Heart left ventricle (tissue), 16 donors: ENCODE results near the gene OR6M1. TPM values are rescaled to one million over a fixed set of nuclear protein-coding genes. Genes with fewer than 3 reads are reported as not detected.

Experiments used
- ATAC-seq, 4 donors: fragments of 200-7000 bp; cut with Tn5 transposase; one replicate each; pipeline ENCODE4 v1.9.1; 2020 to 2022; ENCODE audit warnings: moderate library complexity in 4 of 4, mild to moderate bottlenecking in 3 of 4, moderate number of reproducible peaks in 1 of 4
- DNase-seq, 5 donors: peaks; one replicate each; pipeline ENCODE4 v3.0.0-alpha.2; 2020
- H3K27ac ChIP-seq, 12 donors: fragments of 200-600 bp; sonication (generic) in 4 of 12; one replicate each; pipeline versions ENCODE4 v1.5.0 to v1.8.0; 2016 to 2022; ENCODE audit warnings: mild to moderate bottlenecking in 2 of 12
- H3K27me3 ChIP-seq, 9 donors: fragments of 200-600 bp; sonication (generic) in 2 of 9; one replicate each; pipeline versions ENCODE4 v1.5.1 to v1.8.0; 2016 to 2022; ENCODE audit warnings: mild to moderate bottlenecking in 3 of 9
- H3K36me3 ChIP-seq, 9 donors: fragments of 200-600 bp; sonication (generic) in 2 of 9; one replicate each; pipeline versions ENCODE4 v1.5.0 to v1.8.0; 2018 to 2022; ENCODE audit warnings: mild to moderate bottlenecking in 2 of 9
- H3K4me1 ChIP-seq, 12 donors: fragments of 200-600 bp; sonication (generic) in 4 of 12; one replicate each; pipeline versions ENCODE4 v1.5.0 to v1.8.0; 2016 to 2022; ENCODE audit warnings: mild to moderate bottlenecking in 3 of 12
- H3K4me3 ChIP-seq, 12 donors: fragments of 200-600 bp; sonication (generic) in 4 of 12; one replicate each; pipeline versions ENCODE4 v1.5.0 to v1.8.0; 2017 to 2022; ENCODE audit warnings: mild to moderate bottlenecking in 9 of 12, moderate library complexity in 4 of 12
- H3K9me3 ChIP-seq, 12 donors: fragments of 200-600 bp; sonication (generic) in 4 of 12; one replicate each; pipeline versions ENCODE4 v1.5.0 to v1.8.0; 2016 to 2022; ENCODE audit warnings: mild to moderate bottlenecking in 1 of 12
- POLR2A ChIP-seq, 2 donors: fragments of 450-650 bp; IDR thresholded peaks; one replicate each; pipeline ENCODE4 v1.6.1; 2017; ENCODE audit warnings: antibody characterized with exemption in 2 of 2, mild to moderate bottlenecking in 2 of 2, moderate library complexity in 2 of 2
- WGBS, 4 donors: extraction: QIAGEN DNeasy Blood & Tissue Kit in 2 of 4; methylation state at CpG; one replicate each; pipeline versions ENCODE4 v1.1.5 to v1.1.7; 2013 to 2018; 5-methylcytosine and 5-hydroxymethylcytosine counted together
- intact Hi-C, 10 donors: fragments of 100-400 bp; cut with DNase I; formaldehyde crosslinking; loops; one replicate each; pipeline versions ENCODE4 v1.11.1 to v1.14.2; 2022
- polyA plus RNA-seq, 2 donors: library from polyadenylated mRNA; stranded (reverse); fragments of 200-250 nt; gene quantifications; one replicate each; pipeline ENCODE4 v1.2.3, GENCODE V29; 2013
- total RNA-seq, 9 donors: library from RNA; depleted of rRNA in 2 of 9; stranded (reverse); fragments of >200 nt in 2 of 9; fragmentation: NEBNext Ultra II Directional in 3 of 9; extraction: Animal tissue kit (Norgen Biotek cat#: 25700) in 3 of 9; gene quantifications; one replicate each; pipeline versions ENCODE4 v1.1.0 to v1.2.4, GENCODE V29; 2016 to 2023
- TF ChIP-seq, protein P1 (sequence below), 12 donors: fragments of 200-600 bp; sonication (generic) in 4 of 12; IDR thresholded peaks; one replicate each; pipeline versions ENCODE4 v1.5.0 to v1.8.0; 2018 to 2022; ENCODE audit warnings: antibody characterized with exemption in 12 of 12, mild to moderate bottlenecking in 5 of 12
- donor health status: ischemic (EF 13 %, LVEDD 7.1; RV severe dilation, severe dysfunction).
- donor health status: healthy with polysubstance abuse.
- donor health status: DM: no; HTN: yes; CAD: no.
- donor health status: DM: no; HTN: no; CAD: no.
- donor health status: ischemic (EF 25% LVEDD 6.9; RV normal size, moderate dysfunction).
- donor health status: ischemic (EF 25% LVEDD 5.7; RV mildly dilated, moderate dysfunction).
- donor health status: healthy.
- donor health status: DM: yes; HTN: yes; CAD: no.
- donor health status: ischemic (EF 35%, LVEDD 5.7; RV mildly dilated, moderate dysfunction).
- donor health status: nonischemic (EF 11% LVEDD 7.7; RV severe dilation, severe dysfunction).
- donor health status: DM: yes; HTN: yes; CAD: no.
- donor health status: PGD.
- donor health status: ischemic (EF 29% LVEDD 5.4; RV normal size, mild dysfunction).
- donor health status: nonischemic (EF 23%, LVEDD 6.1; RV moderate dilation, normal function).

OR6M1 gene
- total and polyA plus RNA-seq, 11 donors = not detected

- WGBS, 4 donors = 72 to 78% (median 74%) methylated on average over 3 of the region's 3 CpGs
- ATAC-seq = no peak
- no peaks in the 10 kb centered on the region for H3K4me1 ChIP-seq
- no peak for TF ChIP-seq POLR2A (IDR thresholded peaks at IDR 0.05)
- TF ChIP-seq, protein P1, sequence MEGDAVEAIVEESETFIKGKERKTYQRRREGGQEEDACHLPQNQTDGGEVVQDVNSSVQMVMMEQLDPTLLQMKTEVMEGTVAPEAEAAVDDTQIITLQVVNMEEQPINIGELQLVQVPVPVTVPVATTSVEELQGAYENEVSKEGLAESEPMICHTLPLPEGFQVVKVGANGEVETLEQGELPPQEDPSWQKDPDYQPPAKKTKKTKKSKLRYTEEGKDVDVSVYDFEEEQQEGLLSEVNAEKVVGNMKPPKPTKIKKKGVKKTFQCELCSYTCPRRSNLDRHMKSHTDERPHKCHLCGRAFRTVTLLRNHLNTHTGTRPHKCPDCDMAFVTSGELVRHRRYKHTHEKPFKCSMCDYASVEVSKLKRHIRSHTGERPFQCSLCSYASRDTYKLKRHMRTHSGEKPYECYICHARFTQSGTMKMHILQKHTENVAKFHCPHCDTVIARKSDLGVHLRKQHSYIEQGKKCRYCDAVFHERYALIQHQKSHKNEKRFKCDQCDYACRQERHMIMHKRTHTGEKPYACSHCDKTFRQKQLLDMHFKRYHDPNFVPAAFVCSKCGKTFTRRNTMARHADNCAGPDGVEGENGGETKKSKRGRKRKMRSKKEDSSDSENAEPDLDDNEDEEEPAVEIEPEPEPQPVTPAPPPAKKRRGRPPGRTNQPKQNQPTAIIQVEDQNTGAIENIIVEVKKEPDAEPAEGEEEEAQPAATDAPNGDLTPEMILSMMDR (IDR thresholded peaks at IDR 0.05) = no peak
- no peak for DNase-seq
- H3K36me3 ChIP-seq = no peaks in the 10 kb centered on the region
- no peak overlapping the region for H3K27ac ChIP-seq
- H3K9me3 ChIP-seq = peaks cover 0 to 18% (median 8%) of the 10 kb centered on the region in 12 donors
- no peak overlapping the region for H3K4me3 ChIP-seq
- peaks cover 0 to 9% (median 0%) of the 10 kb centered on the region in 9 donors for H3K27me3 ChIP-seq
- intact Hi-C loops = no loop called here
Observed at GRCh38 chr11:123757976-123758375, 48.2 kb downstream of the OR6M1 start.

GRCh38 chr11:123755813-123756212 lies 50.3 kb downstream of the OR6M1 start:
- 81 to 86% (median 83%) methylated on average over 3 of the region's 3 CpGs for WGBS, 4 donors
- Histone ChIP-seq H3K27me3 (peaks cover 0 to 6% (median 0%) of the 10 kb centered on the region in 9 donors), H3K27ac (no peak overlapping the region), H3K4me3 (no peak overlapping the region), H3K4me1 (no peaks in the 10 kb centered on the region), H3K9me3 (no peaks in the 10 kb centered on the region), H3K36me3 (no peaks in the 10 kb centered on the region)
- ATAC-seq (no peak), DNase-seq (no peak)
- TF ChIP-seq POLR2A (IDR thresholded peaks at IDR 0.05) = no peak
- TF ChIP-seq, protein P1 (IDR thresholded peaks at IDR 0.05) = no peak
- intact Hi-C loops = no loop called here

Other genes starting within 250 kb of the OR6M1 start
- 1 to 10 TPM in 5 of 9 donors, under 1 TPM in 4; 0.63 to 3.8 (median 1.2) TPM for gene SCN3B, start 151.7 kb downstream of the OR6M1 start, total RNA-seq
- gene SCN3B, start 151.7 kb downstream of the OR6M1 start, polyA plus RNA-seq = under 1 TPM; 0.69 to 0.75 TPM
- 1 to 10 TPM; 1.7 to 5.7 (median 4.4) TPM for gene ZNF202, start 64.7 kb downstream of the OR6M1 start, total RNA-seq
- 1 to 10 TPM; 2.0 to 7.0 TPM for gene ZNF202, start 64.7 kb downstream of the OR6M1 start, polyA plus RNA-seq
- gene OR6X1, start 51.8 kb downstream of the OR6M1 start, total RNA-seq = not detected
- gene OR6X1, start 51.8 kb downstream of the OR6M1 start, polyA plus RNA-seq = not detected
- gene TMEM225, start 79.3 kb upstream of the OR6M1 start, total RNA-seq = not detected
- not detected for gene TMEM225, start 79.3 kb upstream of the OR6M1 start, polyA plus RNA-seq
- not detected for gene OR8D4, start 95.8 kb upstream of the OR6M1 start, total RNA-seq
- not detected for gene OR8D4, start 95.8 kb upstream of the OR6M1 start, polyA plus RNA-seq
- gene OR4D5, start 133.3 kb upstream of the OR6M1 start, total RNA-seq = not detected
- gene OR4D5, start 133.3 kb upstream of the OR6M1 start, polyA plus RNA-seq = not detected
- not detected for gene OR6T1, start 137.5 kb upstream of the OR6M1 start, total RNA-seq
- gene OR6T1, start 137.5 kb upstream of the OR6M1 start, polyA plus RNA-seq = not detected
- gene OR10S1, start 171.4 kb upstream of the OR6M1 start, total RNA-seq = not detected
- not detected for gene OR10S1, start 171.4 kb upstream of the OR6M1 start, polyA plus RNA-seq
- gene OR10G6, start 188.8 kb upstream of the OR6M1 start, total RNA-seq = not detected
- not detected for gene OR10G6, start 188.8 kb upstream of the OR6M1 start, polyA plus RNA-seq
- gene OR10G4, start 206.6 kb upstream of the OR6M1 start, total RNA-seq = not detected
- gene OR10G4, start 206.6 kb upstream of the OR6M1 start, polyA plus RNA-seq = not detected
- not detected for gene OR10G9, start 216.7 kb upstream of the OR6M1 start, total RNA-seq
- not detected for gene OR10G9, start 216.7 kb upstream of the OR6M1 start, polyA plus RNA-seq
- gene OR10G8, start 220.4 kb upstream of the OR6M1 start, total RNA-seq = not detected
- not detected for gene OR10G8, start 220.4 kb upstream of the OR6M1 start, polyA plus RNA-seq
- gene OR10G7, start 235.0 kb upstream of the OR6M1 start, total RNA-seq = not detected
- gene OR10G7, start 235.0 kb upstream of the OR6M1 start, polyA plus RNA-seq = not detected